OCI-LY1 (cell line): ENCODE data around the gene HSPA9.

Experiments
- H2AFZ ChIP-seq: fragments of 200-600 bp; sonication (generic), shearing (Covaris generic); 2 replicates; pipeline ENCODE4 v1.6.0; 2014; ENCODE audit warnings: antibody characterized with exemption, mild to moderate bottlenecking, low read length
- H3F3A ChIP-seq: fragments of 200-600 bp; sonication (generic), shearing (Covaris generic); 2 replicates; pipeline ENCODE4 v1.6.0; 2014; ENCODE audit warnings: mild to moderate bottlenecking, antibody characterized with exemption, low read length, moderate library complexity; ENCODE audit not compliant: insufficient read depth
- H3K27ac ChIP-seq: fragments of 200-600 bp; sonication (generic); 2 replicates; pipeline ENCODE4 v1.5.1; 2014; ENCODE audit warnings: low read length, mixed run types, mild to moderate bottlenecking, low read depth; ENCODE audit not compliant: poor library complexity, severe bottlenecking
- H3K27me3 ChIP-seq: fragments of 200-600 bp; sonication (generic); 2 replicates; pipeline ENCODE4 v1.6.0; 2014; ENCODE audit warnings: antibody characterized with exemption, mild to moderate bottlenecking, low read length, moderate library complexity; ENCODE audit not compliant: insufficient read depth
- H3K36me3 ChIP-seq: fragments of 200-600 bp; sonication (generic); 2 replicates; pipeline ENCODE4 v1.6.1; 2014; ENCODE audit warnings: mild to moderate bottlenecking, antibody characterized with exemption, low read length, moderate library complexity, mixed read lengths; ENCODE audit not compliant: insufficient read depth
- H3K4me1 ChIP-seq: fragments of 200-600 bp; sonication (generic); 2 replicates; pipeline ENCODE4 v1.5.1; 2014; ENCODE audit warnings: mild to moderate bottlenecking, low read length, moderate library complexity; ENCODE audit not compliant: insufficient read depth, severe bottlenecking
- H3K4me2 ChIP-seq: fragments of 200-600 bp; sonication (generic), shearing (Covaris generic); 2 replicates; pipeline ENCODE4 v1.6.1; 2014; ENCODE audit warnings: low read length
- H3K4me3 ChIP-seq: fragments of 200-600 bp; sonication (generic); 2 replicates; pipeline ENCODE4 v1.5.1; 2014; ENCODE audit warnings: low read length, low read depth, mild to moderate bottlenecking, mixed read lengths; ENCODE audit not compliant: poor library complexity, severe bottlenecking
- H3K79me2 ChIP-seq: fragments of 200-600 bp; shearing (Covaris generic); 2 replicates; pipeline ENCODE4 v1.6.1; 2016; ENCODE audit warnings: mixed run types, low read length, mixed read lengths; ENCODE audit not compliant: insufficient read depth
- H3K9ac ChIP-seq: fragments of 200-600 bp; sonication (generic), shearing (Covaris generic); 2 replicates; pipeline ENCODE4 v1.6.1; 2014; ENCODE audit warnings: mild to moderate bottlenecking, low read length, mixed read lengths
- H3K9me2 ChIP-seq: fragments of 200-600 bp; sonication (generic), shearing (Covaris generic); 2 replicates; pipeline ENCODE4 v1.6.1; 2014; ENCODE audit warnings: low read depth, mild to moderate bottlenecking, low read length, mixed read lengths
- H3K9me3 ChIP-seq: fragments of 200-600 bp; shearing (Covaris generic); 2 replicates; pipeline ENCODE4 v1.6.1; 2014; ENCODE audit warnings: low read length, mixed read lengths
- H4K20me1 ChIP-seq: fragments of 200-600 bp; sonication (generic), shearing (Covaris generic); 2 replicates; pipeline ENCODE4 v1.6.0; 2016; ENCODE audit warnings: mild to moderate bottlenecking, low read length; ENCODE audit not compliant: insufficient read depth
- EZH2 ChIP-seq: fragments of 200-600 bp; sonication (generic), shearing (Covaris generic); IDR thresholded peaks from 2 replicates; pipeline ENCODE4 v1.8.0; 2017; ENCODE audit warnings: borderline replicate concordance, mixed run types, mild to moderate bottlenecking, antibody characterized with exemption, low read length, moderate library complexity, mixed read lengths
- TF ChIP-seq, protein P1 (sequence below): fragments of 200-600 bp; sonication (generic), shearing (Covaris generic); IDR thresholded peaks from 2 replicates; pipeline ENCODE4 v1.5.1; 2017; ENCODE audit warnings: mild to moderate bottlenecking, antibody characterized with exemption, low read length, moderate library complexity, mixed read lengths

The HSPA9 gene

DNA sequence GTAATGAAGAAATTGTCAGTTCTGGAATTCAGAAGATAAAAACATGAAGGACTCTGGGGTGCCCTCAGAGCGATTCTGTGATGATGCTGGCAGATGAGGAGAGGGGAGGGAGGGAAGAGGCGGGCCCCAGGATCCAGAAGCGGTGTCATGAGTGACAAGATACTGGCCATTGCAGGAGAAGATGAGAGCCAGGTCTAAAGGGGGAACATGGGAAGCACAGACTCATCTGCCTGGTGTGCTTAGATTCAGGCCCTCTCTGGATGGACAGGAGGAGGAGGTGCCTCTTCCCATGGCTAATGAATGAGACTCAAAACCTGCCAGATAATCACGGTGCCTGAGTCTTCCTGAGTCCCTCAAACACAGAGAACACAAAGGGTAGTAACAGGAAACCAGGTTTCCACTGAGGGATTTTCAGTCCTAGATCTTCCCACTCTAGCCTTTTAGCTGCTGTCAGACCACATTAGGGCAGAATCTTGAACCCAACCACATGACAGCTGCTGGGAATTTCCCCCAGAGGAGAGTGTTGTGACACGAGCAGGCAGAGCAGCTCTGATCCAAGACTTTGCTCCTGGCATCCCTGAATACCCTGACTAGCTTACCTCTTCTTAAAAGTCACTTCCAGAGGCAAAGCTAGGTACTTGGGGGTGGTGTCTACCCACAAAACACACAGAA is 28.2 kb upstream of the HSPA9 start:
- Histone ChIP-seq H3K4me3 (no peak overlapping the region), H3K79me2 (no peaks in the 10 kb centered on the region), H3K9me2 (no peaks in the 10 kb centered on the region), H3K4me2 (no peak overlapping the region), H3K27ac (no peak overlapping the region), H3K27me3 (no peaks in the 10 kb centered on the region), H4K20me1 (no peaks in the 10 kb centered on the region), H3K9me3 (no peaks in the 10 kb centered on the region), H3K4me1 (no peaks in the 10 kb centered on the region), H3K9ac (no peak overlapping the region), H3K36me3 (no peaks in the 10 kb centered on the region), H2AFZ (no peak overlapping the region), H3F3A (no peaks in the 10 kb centered on the region)
- no peak for TF ChIP-seq EZH2
- TF ChIP-seq, protein P1, sequence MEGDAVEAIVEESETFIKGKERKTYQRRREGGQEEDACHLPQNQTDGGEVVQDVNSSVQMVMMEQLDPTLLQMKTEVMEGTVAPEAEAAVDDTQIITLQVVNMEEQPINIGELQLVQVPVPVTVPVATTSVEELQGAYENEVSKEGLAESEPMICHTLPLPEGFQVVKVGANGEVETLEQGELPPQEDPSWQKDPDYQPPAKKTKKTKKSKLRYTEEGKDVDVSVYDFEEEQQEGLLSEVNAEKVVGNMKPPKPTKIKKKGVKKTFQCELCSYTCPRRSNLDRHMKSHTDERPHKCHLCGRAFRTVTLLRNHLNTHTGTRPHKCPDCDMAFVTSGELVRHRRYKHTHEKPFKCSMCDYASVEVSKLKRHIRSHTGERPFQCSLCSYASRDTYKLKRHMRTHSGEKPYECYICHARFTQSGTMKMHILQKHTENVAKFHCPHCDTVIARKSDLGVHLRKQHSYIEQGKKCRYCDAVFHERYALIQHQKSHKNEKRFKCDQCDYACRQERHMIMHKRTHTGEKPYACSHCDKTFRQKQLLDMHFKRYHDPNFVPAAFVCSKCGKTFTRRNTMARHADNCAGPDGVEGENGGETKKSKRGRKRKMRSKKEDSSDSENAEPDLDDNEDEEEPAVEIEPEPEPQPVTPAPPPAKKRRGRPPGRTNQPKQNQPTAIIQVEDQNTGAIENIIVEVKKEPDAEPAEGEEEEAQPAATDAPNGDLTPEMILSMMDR, result no peak

DNA sequence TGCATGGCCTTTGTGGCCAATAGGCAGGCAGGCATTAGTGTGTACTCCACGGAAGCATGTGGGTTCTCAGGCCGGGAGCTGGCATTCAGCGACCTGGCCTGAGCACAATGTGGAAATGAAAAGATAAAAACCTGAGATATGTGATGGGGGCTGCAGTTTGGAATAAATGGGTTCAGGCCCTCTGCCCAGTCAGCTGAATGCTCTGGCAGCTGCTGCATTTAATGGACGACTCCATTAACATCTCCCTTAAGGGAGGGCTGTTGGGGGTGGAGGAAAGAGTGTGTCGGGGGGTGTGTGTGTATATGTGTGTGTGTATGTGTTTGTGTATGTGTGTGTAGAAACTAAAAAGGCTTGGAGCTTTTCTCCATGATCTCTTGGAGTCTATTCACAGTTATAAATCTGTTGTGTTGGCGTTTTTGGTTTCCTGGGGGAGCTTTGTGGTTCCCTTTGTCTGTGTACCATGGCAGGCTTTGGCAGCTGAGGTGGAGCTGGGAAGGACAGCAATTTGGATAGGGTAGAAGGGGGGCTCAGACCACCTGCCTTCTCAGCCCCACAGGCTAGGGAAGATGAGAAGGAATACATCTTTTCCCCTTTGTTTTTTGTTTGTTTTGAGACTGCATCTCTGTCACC is 27.3 kb upstream of the HSPA9 start:
- no peaks in the 10 kb centered on the region for H3F3A ChIP-seq
- H3K79me2 ChIP-seq, result no peaks in the 10 kb centered on the region
- H3K9me3 ChIP-seq, result no peaks in the 10 kb centered on the region
- H3K9me2 ChIP-seq, result no peaks in the 10 kb centered on the region
- H3K36me3 ChIP-seq, result no peaks in the 10 kb centered on the region
- no peak for TF ChIP-seq EZH2
- TF ChIP-seq, protein P1, result no peak
- H3K9ac ChIP-seq, result no peak overlapping the region
- no peak overlapping the region for H3K27ac ChIP-seq
- H4K20me1 ChIP-seq, result no peaks in the 10 kb centered on the region
- no peaks in the 10 kb centered on the region for H3K27me3 ChIP-seq
- no peak overlapping the region for H3K4me2 ChIP-seq
- H2AFZ ChIP-seq, result no peak overlapping the region
- no peak overlapping the region for H3K4me3 ChIP-seq
- H3K4me1 ChIP-seq, result no peaks in the 10 kb centered on the region

DNA sequence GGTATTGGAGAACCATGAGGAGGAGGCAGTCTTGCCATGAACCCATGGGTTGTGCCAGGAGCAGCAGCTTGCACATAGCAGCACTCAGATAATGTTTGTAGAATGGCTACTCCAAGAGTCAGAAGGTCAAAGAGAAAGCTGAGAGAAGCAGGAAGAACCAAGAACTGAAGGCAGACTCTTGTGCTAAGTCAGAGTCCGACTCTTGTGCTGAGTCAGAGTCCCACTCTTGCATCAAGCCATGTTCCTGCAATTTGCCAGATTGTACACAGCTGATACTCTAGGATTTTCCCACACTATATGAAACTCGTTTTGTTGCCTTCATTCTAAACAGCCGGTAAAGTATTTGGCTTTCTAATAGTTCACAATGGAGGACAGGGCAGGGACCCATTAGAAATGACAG is 26.2 kb upstream of the HSPA9 start:
- no peaks in the 10 kb centered on the region for H3K4me1 ChIP-seq
- no peaks in the 10 kb centered on the region for H3F3A ChIP-seq
- TF ChIP-seq, protein P1, result no peak
- TF ChIP-seq EZH2, result no peak
- no peaks in the 10 kb centered on the region for H4K20me1 ChIP-seq
- H3K36me3 ChIP-seq, result no peaks in the 10 kb centered on the region
- no peaks in the 10 kb centered on the region for H3K9me3 ChIP-seq
- no peak overlapping the region for H3K4me3 ChIP-seq
- no peak overlapping the region for H2AFZ ChIP-seq
- no peak overlapping the region for H3K4me2 ChIP-seq
- no peaks in the 10 kb centered on the region for H3K27me3 ChIP-seq
- no peaks in the 10 kb centered on the region for H3K79me2 ChIP-seq
- H3K9me2 ChIP-seq, result no peaks in the 10 kb centered on the region
- H3K9ac ChIP-seq, result no peak overlapping the region
- H3K27ac ChIP-seq, result no peak overlapping the region
